ENCODE data around the gene RDH5.

DNA sequence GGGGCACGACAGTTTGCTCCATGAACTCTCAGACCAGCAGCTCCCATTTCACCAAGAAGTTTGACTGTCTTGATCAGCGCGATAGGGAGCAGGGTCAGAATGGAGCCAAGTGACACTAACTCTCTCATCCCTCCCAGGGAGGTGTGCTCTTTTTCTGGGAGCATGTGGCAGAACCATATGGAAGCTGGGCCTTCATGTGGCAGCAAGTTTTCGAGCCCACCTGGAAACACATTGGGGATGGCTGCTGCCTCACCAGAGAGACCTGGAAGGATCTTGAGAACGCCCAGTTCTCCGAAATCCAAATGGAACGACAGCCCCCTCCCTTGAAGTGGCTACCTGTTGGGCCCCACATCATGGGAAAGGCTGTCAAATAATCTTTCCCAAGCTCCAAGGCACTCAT lies 36.5 kb upstream of the RDH5 start:
- TF ChIP-seq EZH2 (IDR thresholded peaks at IDR 0.05; ENCODE audit: borderline replicate concordance, insufficient read depth, low read length, poor library complexity, severe bottlenecking), result no peak
- TF ChIP-seq, protein P1, sequence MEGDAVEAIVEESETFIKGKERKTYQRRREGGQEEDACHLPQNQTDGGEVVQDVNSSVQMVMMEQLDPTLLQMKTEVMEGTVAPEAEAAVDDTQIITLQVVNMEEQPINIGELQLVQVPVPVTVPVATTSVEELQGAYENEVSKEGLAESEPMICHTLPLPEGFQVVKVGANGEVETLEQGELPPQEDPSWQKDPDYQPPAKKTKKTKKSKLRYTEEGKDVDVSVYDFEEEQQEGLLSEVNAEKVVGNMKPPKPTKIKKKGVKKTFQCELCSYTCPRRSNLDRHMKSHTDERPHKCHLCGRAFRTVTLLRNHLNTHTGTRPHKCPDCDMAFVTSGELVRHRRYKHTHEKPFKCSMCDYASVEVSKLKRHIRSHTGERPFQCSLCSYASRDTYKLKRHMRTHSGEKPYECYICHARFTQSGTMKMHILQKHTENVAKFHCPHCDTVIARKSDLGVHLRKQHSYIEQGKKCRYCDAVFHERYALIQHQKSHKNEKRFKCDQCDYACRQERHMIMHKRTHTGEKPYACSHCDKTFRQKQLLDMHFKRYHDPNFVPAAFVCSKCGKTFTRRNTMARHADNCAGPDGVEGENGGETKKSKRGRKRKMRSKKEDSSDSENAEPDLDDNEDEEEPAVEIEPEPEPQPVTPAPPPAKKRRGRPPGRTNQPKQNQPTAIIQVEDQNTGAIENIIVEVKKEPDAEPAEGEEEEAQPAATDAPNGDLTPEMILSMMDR (IDR thresholded peaks at IDR 0.05; ENCODE audit: poor library complexity, severe bottlenecking), result no peak
- no peak for TF ChIP-seq MXI1 (conservative IDR thresholded peaks at IDR 0.05; ENCODE audit: poor library complexity, severe bottlenecking)
- TF ChIP-seq EP300 (conservative IDR thresholded peaks at IDR 0.05; ENCODE audit: poor library complexity, severe bottlenecking), result no peak
- TF ChIP-seq RAD21 (conservative IDR thresholded peaks at IDR 0.05), result no peak

All from neural cell (in vitro differentiated cells).